Stomach smooth muscle (tissue), 2 donors: ENCODE results near the gene EEF1AKMT4.

Experiments
- H3K27ac ChIP-seq: one replicate; pipeline ENCODE4 v1.7.0; 2013; ENCODE audit warnings: mild to moderate bottlenecking, low read length, inconsistent platforms
- H3K27me3 ChIP-seq, 2 donors: one replicate each; pipeline ENCODE4 v1.7.0; 2013; ENCODE audit warnings: low read length in 2 of 2; ENCODE audit not compliant: insufficient read depth in 2 of 2, control insufficient read depth in 1 of 2
- H3K36me3 ChIP-seq, 2 donors: one replicate each; pipeline ENCODE4 v1.7.0; 2013; ENCODE audit warnings: low read length in 2 of 2; ENCODE audit not compliant: control insufficient read depth in 2 of 2, insufficient read depth in 2 of 2
- H3K4me1 ChIP-seq: one replicate; pipeline ENCODE4 v1.7.0; 2013; ENCODE audit warnings: low read length; ENCODE audit not compliant: control insufficient read depth, insufficient read depth
- H3K4me3 ChIP-seq, 2 donors: one replicate each; pipeline ENCODE4 v1.7.0; 2013; ENCODE audit warnings: low read length in 2 of 2
- H3K9ac ChIP-seq, 2 donors: one replicate each; pipeline ENCODE4 v1.7.0; 2013; ENCODE audit warnings: low read length in 2 of 2, mild to moderate bottlenecking in 1 of 2
- H3K9me3 ChIP-seq, 2 donors: one replicate each; pipeline ENCODE4 v1.7.0; 2013; ENCODE audit warnings: low read length in 2 of 2; ENCODE audit not compliant: control insufficient read depth in 2 of 2
- donor health status: healthy.
- donor health status: Pancreatic carcinoma.

EEF1AKMT4 gene

GRCh38 chr3:184242297-184242685 lies 7.2 kb upstream of the EEF1AKMT4 start:
- peaks cover 13 to 32% of the 10 kb centered on the region in 2 donors for H3K36me3 ChIP-seq
- H3K4me3 ChIP-seq: no peak overlapping the region
- H3K27ac ChIP-seq: no peak overlapping the region
- H3K27me3 ChIP-seq: peaks cover 17 to 24% of the 10 kb centered on the region in 2 donors
- no peaks in the 10 kb centered on the region for H3K9me3 ChIP-seq
- no peak overlapping the region for H3K9ac ChIP-seq
- H3K4me1 ChIP-seq: peaks cover 5% of the 10 kb centered on the region

GRCh38 chr3:184248454-184249411 lies 739 bp upstream of the EEF1AKMT4 start, which contains the start of gene ALG3:
Gene ALG3, minus strand, starts transcription at chr3:184248962. Its CDS starts 22 bp downstream, at chr3:184248940.
- Histone ChIP-seq H3K4me3 (peak within 1 kb of the TSS; percentile 90 to 97), H3K27ac (peak within 1 kb of the TSS; percentile 83), H3K4me1 (peaks cover 28% of the 10 kb centered on the region), H3K36me3 (peaks cover 8 to 19% of the 10 kb centered on the region in 2 donors), H3K9ac (peak within 1 kb of the TSS; percentile 86 to 87), H3K27me3 (no peaks in the 10 kb centered on the region), H3K9me3 (no peaks in the 10 kb centered on the region)

- H3K36me3 ChIP-seq: peaks cover 0 to 4% of the 10 kb centered on the region in 2 donors
- H3K9me3 ChIP-seq: no peaks in the 10 kb centered on the region
- no peaks in the 10 kb centered on the region for H3K27me3 ChIP-seq
- H3K4me3 ChIP-seq: peak overlapping the region; percentile 90 to 97
- peak overlapping the region; percentile 53 for H3K27ac ChIP-seq
- peaks cover 28% of the 10 kb centered on the region for H3K4me1 ChIP-seq
- H3K9ac ChIP-seq: peak overlapping the region; percentile 60 to 87
Observed at GRCh38 chr3:184250167-184250828, 826 bp downstream of the EEF1AKMT4 start.

GRCh38 chr3:184255291-184256039 lies 6.0 kb downstream of the EEF1AKMT4 start:
- H3K4me1 ChIP-seq: peaks cover 11% of the 10 kb centered on the region
- H3K36me3 ChIP-seq: no peaks in the 10 kb centered on the region
- H3K27ac ChIP-seq: no peak overlapping the region
- no peak overlapping the region for H3K4me3 ChIP-seq
- peaks cover 23 to 31% of the 10 kb centered on the region in 2 donors for H3K27me3 ChIP-seq
- H3K9ac ChIP-seq: no peak overlapping the region
- H3K9me3 ChIP-seq: no peaks in the 10 kb centered on the region

GRCh38 chr3:184257083-184257915 lies 7.8 kb downstream of the EEF1AKMT4 start:
- H3K4me3 ChIP-seq: no peak overlapping the region
- no peak overlapping the region for H3K27ac ChIP-seq
- H3K4me1 ChIP-seq: peaks cover 21% of the 10 kb centered on the region
- H3K9ac ChIP-seq: no peak overlapping the region
- no peaks in the 10 kb centered on the region for H3K9me3 ChIP-seq
- peaks cover 29 to 45% of the 10 kb centered on the region in 2 donors for H3K27me3 ChIP-seq
- no peaks in the 10 kb centered on the region for H3K36me3 ChIP-seq

GRCh38 chr3:184258926-184259325 lies 9.5 kb downstream of the EEF1AKMT4 start:
- H3K27ac ChIP-seq: no peak overlapping the region
- no peak overlapping the region for H3K4me3 ChIP-seq
- H3K9ac ChIP-seq: no peak overlapping the region
- H3K27me3 ChIP-seq: peaks cover 36 to 57% of the 10 kb centered on the region in 2 donors
- no peaks in the 10 kb centered on the region for H3K9me3 ChIP-seq
- peaks cover 21% of the 10 kb centered on the region for H3K4me1 ChIP-seq
- no peaks in the 10 kb centered on the region for H3K36me3 ChIP-seq

- H3K9me3 ChIP-seq: no peaks in the 10 kb centered on the region
- H3K36me3 ChIP-seq: no peaks in the 10 kb centered on the region
- no peak overlapping the region for H3K9ac ChIP-seq
- H3K27me3 ChIP-seq: peaks cover 38 to 57% of the 10 kb centered on the region in 2 donors
- peaks cover 21% of the 10 kb centered on the region for H3K4me1 ChIP-seq
- H3K4me3 ChIP-seq: no peak overlapping the region
- H3K27ac ChIP-seq: no peak overlapping the region
Observed at GRCh38 chr3:184259396-184259877, 10.0 kb downstream of the EEF1AKMT4 start.

- Histone ChIP-seq H3K27me3 (peaks cover 41 to 62% of the 10 kb centered on the region in 2 donors), H3K36me3 (no peaks in the 10 kb centered on the region), H3K9me3 (no peaks in the 10 kb centered on the region), H3K9ac (no peak overlapping the region), H3K27ac (no peak overlapping the region), H3K4me3 (peak overlapping the region; percentile 19 to 59), H3K4me1 (peaks cover 21% of the 10 kb centered on the region)
Observed at GRCh38 chr3:184259878-184260723, 10.6 kb downstream of the EEF1AKMT4 start.

GRCh38 chr3:184260724-184261269 lies 11.3 kb downstream of the EEF1AKMT4 start:
- H3K27ac ChIP-seq: no peak overlapping the region
- no peak overlapping the region for H3K9ac ChIP-seq
- peak overlapping the region in 1 of 2 donors; percentile 59 for H3K4me3 ChIP-seq
- no peaks in the 10 kb centered on the region for H3K36me3 ChIP-seq
- peaks cover 41 to 62% of the 10 kb centered on the region in 2 donors for H3K27me3 ChIP-seq
- H3K4me1 ChIP-seq: peaks cover 21% of the 10 kb centered on the region
- no peaks in the 10 kb centered on the region for H3K9me3 ChIP-seq
